ENCODE measurements around the gene WDFY4. TPM values are rescaled to one million over a fixed set of nuclear protein-coding genes. Genes with fewer than 3 reads are reported as not detected.

Gene WDFY4
- total and polyA plus RNA-seq, 2 experiments from 2014 or later: 0.14 TPM; not detected in 1

DNA sequence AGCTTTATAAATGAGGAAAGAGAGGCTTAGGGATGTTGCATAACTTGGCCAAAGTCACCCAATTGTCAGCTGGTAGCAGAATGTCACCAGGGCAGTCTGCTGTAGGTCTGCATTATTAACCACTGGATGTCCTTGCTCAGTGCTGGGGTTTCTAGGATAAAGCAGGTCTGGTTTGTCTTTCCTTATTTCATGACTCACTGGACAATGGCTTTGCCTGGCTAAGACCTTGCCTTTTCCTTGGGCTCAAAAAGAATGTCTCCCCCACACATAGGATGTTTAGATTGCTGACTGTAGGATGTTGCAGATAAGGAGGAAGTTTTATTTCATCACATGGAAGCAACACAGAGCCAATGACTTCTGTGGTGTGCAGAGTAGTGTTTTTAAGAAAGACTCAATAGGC lies 29.4 kb downstream of the WDFY4 start:
- H3K27me3 Mint-ChIP-seq (ENCODE audit: insufficient read depth, low read depth, poor library complexity): no peaks in the 10 kb centered on the region
- H3K9me3 Mint-ChIP-seq: no peaks in the 10 kb centered on the region
- no peaks in the 10 kb centered on the region for H3F3A ChIP-seq (replicated peaks; ENCODE audit: low read depth)
- no peak overlapping the region for H3K27ac ChIP-seq (ENCODE audit: low read depth)
- no peaks in the 10 kb centered on the region for H4K20me1 ChIP-seq (replicated peaks; ENCODE audit: insufficient read depth)
- no peak for ATAC-seq
- no peak overlapping the region for H3K27ac Mint-ChIP-seq
- H3K4me3 ChIP-seq: no peak overlapping the region
- DNase-seq (ENCODE audit: low spot score): no peak
- TF ChIP-seq, protein P1, sequence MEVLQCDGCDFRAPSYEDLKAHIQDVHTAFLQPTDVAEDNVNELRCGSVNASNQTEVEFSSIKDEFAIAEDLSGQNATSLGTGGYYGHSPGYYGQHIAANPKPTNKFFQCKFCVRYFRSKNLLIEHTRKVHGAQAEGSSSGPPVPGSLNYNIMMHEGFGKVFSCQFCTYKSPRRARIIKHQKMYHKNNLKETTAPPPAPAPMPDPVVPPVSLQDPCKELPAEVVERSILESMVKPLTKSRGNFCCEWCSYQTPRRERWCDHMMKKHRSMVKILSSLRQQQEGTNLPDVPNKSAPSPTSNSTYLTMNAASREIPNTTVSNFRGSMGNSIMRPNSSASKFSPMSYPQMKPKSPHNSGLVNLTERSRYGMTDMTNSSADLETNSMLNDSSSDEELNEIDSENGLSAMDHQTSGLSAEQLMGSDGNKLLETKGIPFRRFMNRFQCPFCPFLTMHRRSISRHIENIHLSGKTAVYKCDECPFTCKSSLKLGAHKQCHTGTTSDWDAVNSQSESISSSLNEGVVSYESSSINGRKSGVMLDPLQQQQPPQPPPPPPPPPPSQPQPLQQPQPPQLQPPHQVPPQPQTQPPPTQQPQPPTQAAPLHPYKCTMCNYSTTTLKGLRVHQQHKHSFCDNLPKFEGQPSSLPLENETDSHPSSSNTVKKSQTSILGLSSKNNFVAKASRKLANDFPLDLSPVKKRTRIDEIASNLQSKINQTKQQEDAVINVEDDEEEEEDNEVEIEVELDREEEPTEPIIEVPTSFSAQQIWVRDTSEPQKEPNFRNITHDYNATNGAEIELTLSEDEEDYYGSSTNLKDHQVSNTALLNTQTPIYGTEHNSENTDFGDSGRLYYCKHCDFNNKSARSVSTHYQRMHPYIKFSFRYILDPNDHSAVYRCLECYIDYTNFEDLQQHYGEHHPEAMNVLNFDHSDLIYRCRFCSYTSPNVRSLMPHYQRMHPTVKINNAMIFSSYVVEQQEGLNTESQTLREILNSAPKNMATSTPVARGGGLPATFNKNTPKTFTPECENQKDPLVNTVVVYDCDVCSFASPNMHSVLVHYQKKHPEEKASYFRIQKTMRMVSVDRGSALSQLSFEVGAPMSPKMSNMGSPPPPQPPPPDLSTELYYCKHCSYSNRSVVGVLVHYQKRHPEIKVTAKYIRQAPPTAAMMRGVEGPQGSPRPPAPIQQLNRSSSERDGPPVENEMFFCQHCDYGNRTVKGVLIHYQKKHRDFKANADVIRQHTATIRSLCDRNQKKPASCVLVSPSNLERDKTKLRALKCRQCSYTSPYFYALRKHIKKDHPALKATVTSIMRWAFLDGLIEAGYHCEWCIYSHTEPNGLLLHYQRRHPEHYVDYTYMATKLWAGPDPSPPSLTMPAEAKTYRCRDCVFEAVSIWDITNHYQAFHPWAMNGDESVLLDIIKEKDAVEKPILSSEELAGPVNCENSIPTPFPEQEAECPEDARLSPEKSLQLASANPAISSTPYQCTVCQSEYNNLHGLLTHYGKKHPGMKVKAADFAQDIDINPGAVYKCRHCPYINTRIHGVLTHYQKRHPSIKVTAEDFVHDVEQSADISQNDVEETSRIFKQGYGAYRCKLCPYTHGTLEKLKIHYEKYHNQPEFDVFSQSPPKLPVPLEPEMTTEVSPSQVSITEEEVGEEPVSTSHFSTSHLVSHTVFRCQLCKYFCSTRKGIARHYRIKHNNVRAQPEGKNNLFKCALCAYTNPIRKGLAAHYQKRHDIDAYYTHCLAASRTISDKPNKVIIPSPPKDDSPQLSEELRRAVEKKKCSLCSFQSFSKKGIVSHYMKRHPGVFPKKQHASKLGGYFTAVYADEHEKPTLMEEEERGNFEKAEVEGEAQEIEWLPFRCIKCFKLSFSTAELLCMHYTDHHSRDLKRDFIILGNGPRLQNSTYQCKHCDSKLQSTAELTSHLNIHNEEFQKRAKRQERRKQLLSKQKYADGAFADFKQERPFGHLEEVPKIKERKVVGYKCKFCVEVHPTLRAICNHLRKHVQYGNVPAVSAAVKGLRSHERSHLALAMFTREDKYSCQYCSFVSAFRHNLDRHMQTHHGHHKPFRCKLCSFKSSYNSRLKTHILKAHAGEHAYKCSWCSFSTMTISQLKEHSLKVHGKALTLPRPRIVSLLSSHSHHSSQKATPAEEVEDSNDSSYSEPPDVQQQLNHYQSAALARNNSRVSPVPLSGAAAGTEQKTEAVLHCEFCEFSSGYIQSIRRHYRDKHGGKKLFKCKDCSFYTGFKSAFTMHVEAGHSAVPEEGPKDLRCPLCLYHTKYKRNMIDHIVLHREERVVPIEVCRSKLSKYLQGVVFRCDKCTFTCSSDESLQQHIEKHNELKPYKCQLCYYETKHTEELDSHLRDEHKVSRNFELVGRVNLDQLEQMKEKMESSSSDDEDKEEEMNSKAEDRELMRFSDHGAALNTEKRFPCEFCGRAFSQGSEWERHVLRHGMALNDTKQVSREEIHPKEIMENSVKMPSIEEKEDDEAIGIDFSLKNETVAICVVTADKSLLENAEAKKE (CRISPR knock-in tag; IDR thresholded peaks at IDR 0.05): no peak
- TF ChIP-seq ZNF331 (CRISPR knock-in tag; IDR thresholded peaks at IDR 0.05; ENCODE audit: low read depth) (no peak), STAT1 (IDR thresholded peaks at IDR 0.05; ENCODE audit: unreplicated experiment) (no peak), ZNF114 (CRISPR knock-in tag; IDR thresholded peaks at IDR 0.05) (no peak), EZH2phosphoT487 (IDR thresholded peaks at IDR 0.05; ENCODE audit: unreplicated experiment) (no peak), JUNB (IDR thresholded peaks at IDR 0.05; ENCODE audit: unreplicated experiment) (no peak), POLR2AphosphoS5 (IDR thresholded peaks at IDR 0.05; ENCODE audit: low read depth) (no peak), NANOG (IDR thresholded peaks at IDR 0.05; ENCODE audit: borderline replicate concordance) (no peak), EZH2 (IDR thresholded peaks at IDR 0.05; ENCODE audit: low read depth, unreplicated experiment) (no peak), CREB1 (CRISPR knock-in tag; IDR thresholded peaks at IDR 0.05; ENCODE audit: low read depth) (no peak)
- TF ChIP-seq, protein P2, sequence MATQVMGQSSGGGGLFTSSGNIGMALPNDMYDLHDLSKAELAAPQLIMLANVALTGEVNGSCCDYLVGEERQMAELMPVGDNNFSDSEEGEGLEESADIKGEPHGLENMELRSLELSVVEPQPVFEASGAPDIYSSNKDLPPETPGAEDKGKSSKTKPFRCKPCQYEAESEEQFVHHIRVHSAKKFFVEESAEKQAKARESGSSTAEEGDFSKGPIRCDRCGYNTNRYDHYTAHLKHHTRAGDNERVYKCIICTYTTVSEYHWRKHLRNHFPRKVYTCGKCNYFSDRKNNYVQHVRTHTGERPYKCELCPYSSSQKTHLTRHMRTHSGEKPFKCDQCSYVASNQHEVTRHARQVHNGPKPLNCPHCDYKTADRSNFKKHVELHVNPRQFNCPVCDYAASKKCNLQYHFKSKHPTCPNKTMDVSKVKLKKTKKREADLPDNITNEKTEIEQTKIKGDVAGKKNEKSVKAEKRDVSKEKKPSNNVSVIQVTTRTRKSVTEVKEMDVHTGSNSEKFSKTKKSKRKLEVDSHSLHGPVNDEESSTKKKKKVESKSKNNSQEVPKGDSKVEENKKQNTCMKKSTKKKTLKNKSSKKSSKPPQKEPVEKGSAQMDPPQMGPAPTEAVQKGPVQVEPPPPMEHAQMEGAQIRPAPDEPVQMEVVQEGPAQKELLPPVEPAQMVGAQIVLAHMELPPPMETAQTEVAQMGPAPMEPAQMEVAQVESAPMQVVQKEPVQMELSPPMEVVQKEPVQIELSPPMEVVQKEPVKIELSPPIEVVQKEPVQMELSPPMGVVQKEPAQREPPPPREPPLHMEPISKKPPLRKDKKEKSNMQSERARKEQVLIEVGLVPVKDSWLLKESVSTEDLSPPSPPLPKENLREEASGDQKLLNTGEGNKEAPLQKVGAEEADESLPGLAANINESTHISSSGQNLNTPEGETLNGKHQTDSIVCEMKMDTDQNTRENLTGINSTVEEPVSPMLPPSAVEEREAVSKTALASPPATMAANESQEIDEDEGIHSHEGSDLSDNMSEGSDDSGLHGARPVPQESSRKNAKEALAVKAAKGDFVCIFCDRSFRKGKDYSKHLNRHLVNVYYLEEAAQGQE (IDR thresholded peaks at IDR 0.05; ENCODE audit: unreplicated experiment): no peak
- TF ChIP-seq, protein P3, sequence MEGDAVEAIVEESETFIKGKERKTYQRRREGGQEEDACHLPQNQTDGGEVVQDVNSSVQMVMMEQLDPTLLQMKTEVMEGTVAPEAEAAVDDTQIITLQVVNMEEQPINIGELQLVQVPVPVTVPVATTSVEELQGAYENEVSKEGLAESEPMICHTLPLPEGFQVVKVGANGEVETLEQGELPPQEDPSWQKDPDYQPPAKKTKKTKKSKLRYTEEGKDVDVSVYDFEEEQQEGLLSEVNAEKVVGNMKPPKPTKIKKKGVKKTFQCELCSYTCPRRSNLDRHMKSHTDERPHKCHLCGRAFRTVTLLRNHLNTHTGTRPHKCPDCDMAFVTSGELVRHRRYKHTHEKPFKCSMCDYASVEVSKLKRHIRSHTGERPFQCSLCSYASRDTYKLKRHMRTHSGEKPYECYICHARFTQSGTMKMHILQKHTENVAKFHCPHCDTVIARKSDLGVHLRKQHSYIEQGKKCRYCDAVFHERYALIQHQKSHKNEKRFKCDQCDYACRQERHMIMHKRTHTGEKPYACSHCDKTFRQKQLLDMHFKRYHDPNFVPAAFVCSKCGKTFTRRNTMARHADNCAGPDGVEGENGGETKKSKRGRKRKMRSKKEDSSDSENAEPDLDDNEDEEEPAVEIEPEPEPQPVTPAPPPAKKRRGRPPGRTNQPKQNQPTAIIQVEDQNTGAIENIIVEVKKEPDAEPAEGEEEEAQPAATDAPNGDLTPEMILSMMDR (conservative IDR thresholded peaks at IDR 0.05; ENCODE audit: low read depth in 2 of 2): no peak
- TF ChIP-seq, protein P4, sequence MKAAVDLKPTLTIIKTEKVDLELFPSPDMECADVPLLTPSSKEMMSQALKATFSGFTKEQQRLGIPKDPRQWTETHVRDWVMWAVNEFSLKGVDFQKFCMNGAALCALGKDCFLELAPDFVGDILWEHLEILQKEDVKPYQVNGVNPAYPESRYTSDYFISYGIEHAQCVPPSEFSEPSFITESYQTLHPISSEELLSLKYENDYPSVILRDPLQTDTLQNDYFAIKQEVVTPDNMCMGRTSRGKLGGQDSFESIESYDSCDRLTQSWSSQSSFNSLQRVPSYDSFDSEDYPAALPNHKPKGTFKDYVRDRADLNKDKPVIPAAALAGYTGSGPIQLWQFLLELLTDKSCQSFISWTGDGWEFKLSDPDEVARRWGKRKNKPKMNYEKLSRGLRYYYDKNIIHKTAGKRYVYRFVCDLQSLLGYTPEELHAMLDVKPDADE (IDR thresholded peaks at IDR 0.05): no peak
- no peaks in the 10 kb centered on the region for H3K79me2 ChIP-seq (replicated peaks; ENCODE audit: insufficient read depth)
- no peaks in the 10 kb centered on the region for H3K27me3 ChIP-seq (ENCODE audit: insufficient read depth)
- H3K4me3 Mint-ChIP-seq: no peak overlapping the region
- H2AFZ ChIP-seq: no peak overlapping the region
- H3K9me2 ChIP-seq (ENCODE audit: insufficient read depth): 0 out of 2 replicates have a peak, but pooled peaks cover 3% of the 10 kb centered on the region
- H3K4me1 Mint-ChIP-seq: no peaks in the 10 kb centered on the region
- no peaks in the 10 kb centered on the region for H3K36me3 Mint-ChIP-seq (ENCODE audit: low read depth)
- H3K36me3 ChIP-seq (ENCODE audit: insufficient read depth): no peaks in the 10 kb centered on the region
- no peaks in the 10 kb centered on the region for H3K4me1 ChIP-seq (ENCODE audit: insufficient read depth)
- no peak overlapping the region for H3K4me2 ChIP-seq
